Stimulated activated CD8-positive, alpha-beta memory T cell treated with anti-CD3 and anti-CD28 coated beads, Interleukin-4, amount 100 ng/mL, for 24 hours (primary cell): ENCODE data around the gene ADCY1.
"Not testable (repeated sequence)": the region's sequence is repeated elsewhere in the genome, so short reads cannot be mapped to it uniquely, and the experiment has no call there.

Experiments
- DNase-seq: peaks from one replicate; pipeline ENCODE4 v3.0.0-alpha.2; 2020; ENCODE audit warnings: low read depth

Gene ADCY1

DNA sequence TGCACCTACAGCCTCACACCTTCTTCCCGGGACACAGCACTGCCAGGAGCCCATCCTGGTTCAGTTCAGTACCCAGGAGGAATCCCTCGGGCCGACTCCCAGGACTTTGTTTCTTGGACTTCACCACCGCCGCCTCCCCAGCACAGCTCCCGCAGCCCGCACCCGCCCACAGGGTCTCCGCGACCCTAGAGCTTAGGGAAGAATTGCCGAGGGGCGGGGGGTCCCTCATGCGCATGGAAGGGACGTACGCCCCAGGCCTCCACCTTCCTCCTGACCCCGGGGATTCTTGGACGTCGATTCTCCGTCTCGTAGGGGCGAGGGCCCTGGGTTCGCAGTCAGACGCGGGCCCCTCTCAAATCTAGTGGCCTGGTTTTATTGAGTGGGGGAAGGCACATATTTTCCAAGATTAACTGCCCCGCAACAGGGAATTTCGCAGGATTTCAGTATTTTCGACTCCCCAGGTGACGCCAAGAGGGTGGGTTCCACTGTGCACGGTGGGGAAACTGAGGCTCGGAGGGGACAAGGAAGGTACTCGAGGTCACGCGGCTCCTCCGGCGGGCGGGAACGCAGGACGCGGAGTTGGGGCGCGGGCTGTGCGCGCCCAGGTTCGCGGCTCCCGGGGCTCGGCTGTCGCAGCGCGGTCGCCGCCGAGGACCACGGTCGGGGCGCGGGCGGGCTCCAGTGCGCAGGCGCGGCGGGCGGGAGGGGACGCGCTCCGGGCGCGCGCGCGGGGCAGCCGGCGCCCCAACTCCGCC is at the start of gene ADCY1:
TSS of gene ADCY1 (plus strand) at position 708 of the 755 bp plus-strand sequence. CDS start 176 bp downstream, outside the sequence.
- DNase-seq = no peak

GRCh38 chr7:45524445-45524844 is 49.7 kb upstream of the ADCY1 start:
- no peak for DNase-seq

DNA sequence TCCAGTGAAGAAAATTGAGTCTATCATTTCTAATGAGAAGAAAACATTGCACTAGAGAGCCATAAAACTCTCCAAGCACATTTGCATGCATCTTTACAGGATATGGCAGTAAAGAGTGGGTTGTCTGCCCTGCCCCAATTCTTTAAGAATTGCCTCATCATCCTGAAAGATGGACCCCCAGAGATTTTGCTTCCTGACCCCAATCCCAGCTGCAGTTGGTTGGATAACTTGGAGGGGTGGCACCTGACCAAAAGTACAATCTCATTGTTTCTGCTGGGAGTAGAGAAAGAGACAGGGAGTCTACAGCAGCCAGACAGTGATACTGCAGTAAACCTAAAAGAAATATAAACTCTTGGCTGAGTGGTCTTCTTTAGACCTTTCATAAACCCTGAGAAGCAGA is 49.1 kb upstream of the ADCY1 start:
- DNase-seq = no peak

GRCh38 chr7:45543473-45543872 is 30.7 kb upstream of the ADCY1 start:
- no peak for DNase-seq

GRCh38 chr7:45545105-45545710 is 29.0 kb upstream of the ADCY1 start:
- not testable (repeated sequence) for DNase-seq

- DNase-seq = not testable (repeated sequence)
Measured at GRCh38 chr7:45548917-45549316, 25.3 kb upstream of the ADCY1 start.

DNA sequence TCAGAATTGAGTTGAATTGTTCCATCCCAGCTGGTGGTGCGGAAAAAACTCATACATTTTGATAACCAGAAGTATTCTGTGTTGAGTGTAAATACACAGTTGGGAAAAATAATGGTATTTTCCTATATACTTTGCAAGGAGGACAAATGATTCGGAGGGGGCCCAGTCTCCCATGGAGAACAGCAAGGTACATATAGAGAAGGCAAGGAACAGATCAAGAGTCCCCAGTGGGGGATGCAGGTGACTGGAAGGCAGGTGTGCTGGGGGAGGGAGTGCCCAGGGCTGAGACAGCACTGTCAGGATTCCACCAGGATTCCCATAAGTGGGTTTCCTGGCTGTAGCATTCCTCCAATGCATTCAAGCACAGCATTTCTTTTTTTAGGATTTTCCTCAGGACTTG is 10.8 kb upstream of the ADCY1 start:
- no peak for DNase-seq

DNA sequence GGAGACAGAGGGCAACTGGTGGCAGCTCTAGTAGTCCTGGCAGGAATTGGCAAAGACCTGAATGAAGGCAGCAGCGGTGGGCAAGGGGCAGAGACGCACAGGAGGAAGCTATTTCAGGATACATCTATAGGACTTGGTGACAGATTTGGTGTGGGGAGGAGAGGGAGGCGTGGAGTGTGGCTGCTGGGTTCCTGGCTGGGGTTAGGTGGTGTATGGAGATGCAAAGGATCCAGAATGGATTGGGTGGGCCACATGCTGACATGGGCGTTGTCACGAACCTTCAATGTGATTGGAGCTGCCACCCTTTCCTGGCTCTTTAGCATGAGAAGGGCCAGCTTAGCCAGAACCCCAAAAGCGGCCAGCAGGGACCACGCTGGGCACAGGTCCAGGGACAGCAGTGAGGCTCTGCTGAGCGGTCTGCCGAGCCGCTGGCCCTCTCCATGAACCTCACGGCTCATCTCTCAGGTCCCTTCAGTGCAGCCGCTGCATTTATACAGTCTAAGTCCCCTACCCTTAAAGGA is 10.2 kb upstream of the ADCY1 start:
- no peak for DNase-seq

GRCh38 chr7:45564485-45564884 is 9.7 kb upstream of the ADCY1 start:
- no peak for DNase-seq

GRCh38 chr7:45564886-45565455 is 9.2 kb upstream of the ADCY1 start:
- DNase-seq = no peak

DNA sequence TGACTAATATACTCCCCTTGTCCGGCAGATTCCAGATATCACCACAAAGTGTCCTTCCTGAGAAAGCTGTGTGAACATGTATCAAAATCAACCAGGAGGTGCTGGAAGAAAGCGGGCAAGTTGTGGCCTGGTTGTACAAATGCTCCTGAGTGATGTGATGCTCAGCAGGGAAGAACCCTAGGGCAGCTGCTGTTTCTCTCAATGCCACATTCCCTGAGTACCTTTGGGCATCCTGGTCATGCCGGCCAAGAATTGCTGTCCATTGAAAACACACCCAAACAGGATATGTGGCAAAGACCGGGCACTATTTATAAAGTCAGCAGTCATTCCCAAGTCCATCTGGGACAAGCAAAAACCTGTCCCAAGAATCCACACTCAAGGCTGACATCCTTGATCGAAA is 7.8 kb upstream of the ADCY1 start:
- no peak for DNase-seq

DNA sequence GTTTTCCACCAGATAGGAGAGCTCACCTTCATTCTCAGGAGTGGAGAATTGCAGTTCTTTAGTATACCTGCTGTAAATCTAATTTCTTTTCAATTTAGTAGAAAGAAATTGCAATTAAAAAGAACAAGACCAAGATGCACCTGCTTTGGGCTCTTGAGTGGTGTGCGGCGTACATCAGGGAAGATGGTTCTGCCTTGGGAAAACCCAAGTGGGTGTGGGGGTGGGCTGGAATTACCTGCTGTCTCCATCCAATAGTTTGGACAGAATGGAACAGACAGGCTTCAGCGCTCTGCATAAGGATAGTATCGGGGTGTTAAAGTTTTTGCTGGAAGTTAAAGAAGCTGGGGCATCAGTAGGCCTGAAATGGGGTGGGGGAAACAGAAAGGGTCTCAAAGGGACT is 7.2 kb upstream of the ADCY1 start:
- no peak for DNase-seq

DNA sequence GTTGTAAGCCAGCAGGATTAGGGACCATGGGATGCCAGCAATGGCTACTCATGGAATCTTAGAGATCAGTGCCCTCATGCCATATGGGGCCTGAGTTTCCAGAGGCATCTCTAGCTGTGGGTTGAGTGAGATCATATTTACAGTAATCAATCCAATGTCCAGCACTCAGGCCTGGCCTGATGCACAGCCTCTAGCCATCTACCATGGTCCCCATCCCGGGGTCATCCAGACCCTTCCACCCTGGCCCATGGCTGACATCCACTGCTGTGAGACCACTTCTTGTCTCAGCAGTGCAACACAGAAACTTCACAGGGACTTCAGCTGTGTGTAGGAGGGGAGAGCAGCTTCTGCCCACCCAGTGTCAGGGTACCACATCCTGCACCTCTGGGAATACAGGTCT is 6.5 kb upstream of the ADCY1 start:
- DNase-seq = no peak

DNA sequence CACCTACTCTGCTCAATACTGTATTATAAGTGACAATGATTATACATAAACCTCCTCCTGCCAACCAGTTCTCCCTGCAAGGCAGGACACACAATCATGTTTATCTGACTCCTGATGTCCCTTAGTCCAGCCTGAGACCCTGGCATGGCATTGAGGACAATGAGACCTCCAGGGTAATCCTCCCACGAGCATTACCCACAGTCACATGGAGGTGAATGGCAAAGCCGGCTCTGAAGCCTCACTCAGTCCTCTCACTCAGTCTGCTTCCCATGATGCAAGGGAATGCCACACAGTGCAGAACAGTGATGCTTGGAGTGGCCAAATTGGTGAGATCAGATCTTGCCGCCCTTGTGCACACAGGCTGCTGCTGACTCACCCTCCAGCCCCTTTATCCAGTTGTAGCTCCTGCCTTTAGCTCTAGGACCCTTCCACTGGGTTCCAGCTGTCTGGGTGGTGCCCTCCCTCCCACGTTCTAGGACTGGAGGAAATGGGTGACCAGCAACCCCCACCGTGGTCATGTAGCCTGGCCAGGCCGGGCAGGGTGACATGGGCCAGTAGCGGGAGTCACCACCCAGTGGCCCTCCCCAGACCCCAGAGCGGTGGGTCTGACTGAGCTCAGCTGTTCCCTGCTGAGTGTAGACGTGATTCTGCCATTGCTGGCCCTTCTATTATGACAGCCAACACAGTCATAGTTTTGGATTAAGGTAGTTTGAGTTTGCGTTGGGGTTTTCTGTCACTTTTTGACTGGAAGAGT is 5.5 kb upstream of the ADCY1 start:
- DNase-seq = no peak

DNA sequence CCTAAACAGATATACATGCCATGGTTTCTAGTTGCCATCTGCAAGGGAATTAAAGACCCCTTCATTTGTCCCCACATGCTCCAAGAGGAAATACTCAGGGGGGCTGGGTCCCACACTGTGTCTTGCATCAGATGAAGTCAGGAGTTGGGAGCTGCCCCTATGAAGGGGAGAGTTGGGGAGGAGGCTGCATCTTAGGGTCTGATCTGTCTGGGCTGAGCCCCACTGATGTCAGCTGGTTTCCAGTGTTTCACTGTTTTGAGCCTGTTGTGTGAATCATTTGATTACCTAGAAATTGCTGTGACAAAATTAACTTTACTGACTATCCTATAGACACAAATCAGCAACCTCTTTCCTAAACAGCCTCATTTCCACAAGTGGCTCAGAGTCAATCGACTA is 4.9 kb upstream of the ADCY1 start:
- no peak for DNase-seq

- DNase-seq = no peak
Measured at GRCh38 chr7:45570797-45571196, 3.4 kb upstream of the ADCY1 start.

- DNase-seq = no peak
Measured at GRCh38 chr7:45573204-45573603, 964 bp upstream of the ADCY1 start.

GRCh38 chr7:45574416-45574668 is 174 bp downstream of the ADCY1 start:
- DNase-seq = no peak

- DNase-seq = no peak
Measured at GRCh38 chr7:45574669-45575500, 717 bp downstream of the ADCY1 start.

DNA sequence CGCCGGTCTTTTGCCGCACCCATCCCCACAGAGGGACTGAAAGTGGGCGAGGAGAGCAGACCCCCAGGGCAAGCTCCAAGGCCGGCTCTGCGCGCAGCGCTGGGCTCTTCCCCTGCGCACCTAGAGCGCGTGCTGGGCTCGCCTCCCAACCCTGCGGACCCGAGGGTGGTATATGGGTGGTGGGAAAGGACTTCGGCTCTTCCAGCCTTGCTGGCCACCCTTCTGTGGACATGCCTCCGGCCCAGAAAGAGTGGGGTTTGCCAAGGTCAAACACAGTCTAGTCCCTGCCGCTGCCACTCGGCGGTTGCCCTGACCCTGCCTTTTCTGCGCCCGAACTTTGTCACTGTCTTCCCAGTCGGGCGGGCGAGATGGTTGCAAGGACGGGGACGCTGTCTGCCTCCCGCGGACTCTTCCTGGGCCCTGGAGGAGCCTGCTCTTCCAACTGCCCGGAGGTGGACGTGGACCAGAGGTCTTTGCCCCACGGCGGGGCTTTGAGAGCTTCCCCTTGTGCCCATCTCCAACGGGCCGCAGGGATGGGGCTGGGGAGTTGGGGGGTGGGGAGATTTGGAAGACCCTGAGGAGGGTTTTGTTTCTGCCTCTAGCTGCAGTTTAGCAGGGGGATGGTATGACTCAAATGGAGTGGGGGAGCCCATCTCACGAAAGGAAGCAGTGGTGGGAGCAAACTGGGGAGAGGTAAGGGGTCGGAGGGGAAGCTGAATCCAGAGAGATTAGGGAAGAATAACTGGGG is 1.5 kb downstream of the ADCY1 start:
- no peak for DNase-seq

DNA sequence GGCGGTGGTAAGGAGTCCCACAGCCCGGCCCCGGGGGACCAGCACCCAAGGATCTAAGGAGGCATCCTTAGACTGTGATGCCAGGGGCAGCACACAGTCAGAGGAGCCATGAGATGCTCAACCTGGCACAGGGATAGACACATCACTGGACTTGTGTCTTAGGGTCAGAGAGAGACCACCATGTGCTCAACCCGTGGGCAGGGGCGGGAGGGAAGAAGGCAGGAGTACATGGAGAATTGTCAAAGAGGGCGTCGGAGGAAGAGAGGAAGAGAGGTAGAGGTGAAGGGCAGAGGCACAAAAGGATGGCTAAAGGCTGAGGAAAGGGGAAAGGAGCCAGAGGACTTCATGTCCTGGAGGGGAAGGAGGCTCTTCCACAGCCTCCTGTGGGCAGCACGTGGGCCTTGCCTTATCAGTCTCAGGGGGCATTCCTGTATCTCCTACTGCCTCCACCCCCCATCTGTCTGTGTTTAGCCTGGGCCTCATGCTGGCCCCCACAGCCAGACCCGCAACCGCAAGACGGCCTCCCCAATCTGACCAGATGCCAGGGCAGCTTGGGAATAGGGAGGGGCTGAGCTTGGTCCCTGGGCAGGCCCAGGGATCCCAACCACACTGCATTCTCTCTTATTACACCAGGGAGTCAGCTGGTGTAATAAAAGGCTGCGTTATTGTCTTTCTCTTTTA is 2.2 kb downstream of the ADCY1 start:
- no peak for DNase-seq
